ENCODE results near the gene ARID3A.
"Not testable (repeated sequence)": the region's sequence is repeated elsewhere in the genome, so short reads cannot be mapped to it uniquely, and the experiment has no call there.

Gene ARID3A

GRCh38 chr19:925526-926322 is at the start of gene ARID3A:
ARID3A (plus strand) TSS chr19:926035; CDS start chr19:929529, 3,494 bp downstream.
- DNase-seq (ENCODE audit: low read depth), result peak; percentile 90

- DNase-seq (ENCODE audit: low read depth), result no peak
Observed at GRCh38 chr19:876089-876488, 49.7 kb upstream of the ARID3A start.

- DNase-seq (ENCODE audit: low read depth), result no peak
Observed at GRCh38 chr19:876780-877314, 49.0 kb upstream of the ARID3A start.

- not testable (repeated sequence) for DNase-seq (ENCODE audit: low read depth)
Observed at GRCh38 chr19:877992-878660, 47.7 kb upstream of the ARID3A start.

- DNase-seq (ENCODE audit: low read depth), result not testable (repeated sequence)
Observed at GRCh38 chr19:878751-879561, 46.9 kb upstream of the ARID3A start.

GRCh38 chr19:879711-880438 is 46.0 kb upstream of the ARID3A start:
- no peak for DNase-seq (ENCODE audit: low read depth)

- no peak for DNase-seq (ENCODE audit: low read depth)
Observed at GRCh38 chr19:881385-882071, 44.3 kb upstream of the ARID3A start.

- DNase-seq (ENCODE audit: low read depth), result no peak
Observed at GRCh38 chr19:882871-883497, 42.9 kb upstream of the ARID3A start.

- peak; percentile 25 for DNase-seq (ENCODE audit: low read depth)
Observed at GRCh38 chr19:883661-884211, 42.1 kb upstream of the ARID3A start.

- DNase-seq (ENCODE audit: low read depth), result no peak
Observed at GRCh38 chr19:884420-885211, 41.2 kb upstream of the ARID3A start.

GRCh38 chr19:885536-886224 is 40.2 kb upstream of the ARID3A start:
- no peak for DNase-seq (ENCODE audit: low read depth)

- DNase-seq (ENCODE audit: low read depth), result peak; percentile 70
Observed at GRCh38 chr19:887072-887471, 38.8 kb upstream of the ARID3A start.

GRCh38 chr19:887599-887998 is 38.2 kb upstream of the ARID3A start:
- no peak for DNase-seq (ENCODE audit: low read depth)

- DNase-seq (ENCODE audit: low read depth), result no peak
Observed at GRCh38 chr19:888581-889385, 37.1 kb upstream of the ARID3A start.

GRCh38 chr19:889662-890295 is 36.1 kb upstream of the ARID3A start:
- DNase-seq (ENCODE audit: low read depth), result no peak

- DNase-seq (ENCODE audit: low read depth), result no peak
Observed at GRCh38 chr19:890831-891230, 35.0 kb upstream of the ARID3A start.

- not testable (repeated sequence) for DNase-seq (ENCODE audit: low read depth)
Observed at GRCh38 chr19:891421-892200, 34.2 kb upstream of the ARID3A start.

All from ELR (cell line).